ENCODE measurements around the gene GNG12. TPM values are rescaled to one million over a fixed set of nuclear protein-coding genes. Genes with fewer than 3 reads are reported as not detected.

Gene GNG12
- total RNA-seq, 4 donors from 2014 or later: 89.6 to 129 (median 90.9) TPM

DNA sequence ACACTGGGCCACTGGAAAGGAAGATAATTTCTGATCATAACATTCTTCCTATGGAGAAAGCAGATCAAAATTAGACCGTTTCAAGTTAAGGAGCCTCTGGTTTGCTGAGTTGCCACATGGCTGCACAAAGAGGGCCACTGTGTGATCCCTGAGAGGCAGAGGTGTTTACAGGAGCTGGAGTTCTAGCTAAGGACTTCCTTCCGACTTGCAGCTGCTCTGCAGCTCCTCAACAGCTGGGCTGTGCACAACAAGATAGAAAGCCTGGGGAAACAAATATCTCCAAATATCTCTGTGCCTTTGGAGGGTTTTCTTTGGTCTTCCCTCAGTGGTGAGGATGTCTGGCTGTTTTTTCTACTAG lies 121.4 kb downstream of the GNG12 start:
- Histone ChIP-seq H3K27me3 (no peaks in the 10 kb centered on the region), H3K4me1 (peaks cover 60% of the 10 kb centered on the region), H3K27ac (no peak overlapping the region), H3K9me3 (no peaks in the 10 kb centered on the region), H3K4me3 (no peak overlapping the region), H3K36me3 (no peaks in the 10 kb centered on the region)
- DNase-seq (ENCODE audit: low spot score in 2 of 2): no peak
- WGBS: 38% methylated on average over 2 of the region's 2 CpGs
- TF ChIP-seq, protein P1, sequence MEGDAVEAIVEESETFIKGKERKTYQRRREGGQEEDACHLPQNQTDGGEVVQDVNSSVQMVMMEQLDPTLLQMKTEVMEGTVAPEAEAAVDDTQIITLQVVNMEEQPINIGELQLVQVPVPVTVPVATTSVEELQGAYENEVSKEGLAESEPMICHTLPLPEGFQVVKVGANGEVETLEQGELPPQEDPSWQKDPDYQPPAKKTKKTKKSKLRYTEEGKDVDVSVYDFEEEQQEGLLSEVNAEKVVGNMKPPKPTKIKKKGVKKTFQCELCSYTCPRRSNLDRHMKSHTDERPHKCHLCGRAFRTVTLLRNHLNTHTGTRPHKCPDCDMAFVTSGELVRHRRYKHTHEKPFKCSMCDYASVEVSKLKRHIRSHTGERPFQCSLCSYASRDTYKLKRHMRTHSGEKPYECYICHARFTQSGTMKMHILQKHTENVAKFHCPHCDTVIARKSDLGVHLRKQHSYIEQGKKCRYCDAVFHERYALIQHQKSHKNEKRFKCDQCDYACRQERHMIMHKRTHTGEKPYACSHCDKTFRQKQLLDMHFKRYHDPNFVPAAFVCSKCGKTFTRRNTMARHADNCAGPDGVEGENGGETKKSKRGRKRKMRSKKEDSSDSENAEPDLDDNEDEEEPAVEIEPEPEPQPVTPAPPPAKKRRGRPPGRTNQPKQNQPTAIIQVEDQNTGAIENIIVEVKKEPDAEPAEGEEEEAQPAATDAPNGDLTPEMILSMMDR (IDR thresholded peaks at IDR 0.05): no peak
- TF ChIP-seq POLR2A (IDR thresholded peaks at IDR 0.05): no peak
- TF ChIP-seq POLR2AphosphoS5 (IDR thresholded peaks at IDR 0.05): no peak
- no peak for TF ChIP-seq EP300 (IDR thresholded peaks at IDR 0.05)

DNA sequence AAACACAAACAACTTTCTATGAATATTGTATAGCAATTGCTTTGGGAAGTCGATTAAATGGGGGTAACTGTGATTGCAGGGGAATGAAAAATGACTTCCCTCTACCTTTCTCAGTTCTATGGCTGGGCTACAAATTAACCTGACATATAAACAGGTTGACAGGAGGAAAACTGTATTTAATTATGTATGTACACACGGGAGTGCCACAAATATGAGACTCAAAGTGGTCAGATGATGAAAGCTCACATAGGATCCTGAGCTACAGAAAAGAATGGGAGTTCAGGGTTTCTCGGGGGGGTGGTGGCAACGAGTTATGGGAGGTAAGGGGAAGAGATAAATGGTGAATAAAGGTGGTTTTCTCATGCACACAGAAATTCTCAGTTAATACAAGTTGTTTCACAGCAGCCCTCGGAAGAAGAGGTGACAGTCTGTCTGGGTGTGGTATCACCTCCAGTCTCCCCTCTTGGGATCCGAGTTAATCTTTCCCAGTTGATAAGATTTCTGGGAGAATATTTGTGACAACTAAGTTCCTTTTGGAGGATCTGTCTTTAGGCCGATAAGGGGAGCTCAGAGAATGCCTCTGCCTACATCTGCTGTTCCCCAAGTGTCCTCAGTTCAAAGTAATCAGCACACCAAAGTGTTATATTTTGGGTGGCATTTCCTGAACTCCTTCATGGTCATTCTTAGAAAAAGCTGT lies 122.0 kb downstream of the GNG12 start:
- no peaks in the 10 kb centered on the region for H3K27me3 ChIP-seq
- peaks cover 2% of the 10 kb centered on the region for H3K36me3 ChIP-seq
- no peaks in the 10 kb centered on the region for H3K9me3 ChIP-seq
- WGBS: 75% methylated on average over 7 of the region's 7 CpGs
- no peak overlapping the region for H3K4me3 ChIP-seq
- H3K4me1 ChIP-seq: peaks cover 55% of the 10 kb centered on the region
- H3K27ac ChIP-seq: no peak overlapping the region
- no peak for DNase-seq (ENCODE audit: low spot score in 2 of 2)
- no peak for TF ChIP-seq EP300 (IDR thresholded peaks at IDR 0.05)
- TF ChIP-seq POLR2AphosphoS5 (IDR thresholded peaks at IDR 0.05): no peak
- TF ChIP-seq, protein P1 (IDR thresholded peaks at IDR 0.05): no peak
- no peak for TF ChIP-seq POLR2A (IDR thresholded peaks at IDR 0.05)

- peaks cover 51% of the 10 kb centered on the region for H3K4me1 ChIP-seq
- peak overlapping the region; percentile 10 for H3K27ac ChIP-seq
- TF ChIP-seq POLR2AphosphoS5 (IDR thresholded peaks at IDR 0.05) (no peak), EP300 (IDR thresholded peaks at IDR 0.05) (no peak), POLR2A (IDR thresholded peaks at IDR 0.05) (no peak)
- TF ChIP-seq, protein P1 (IDR thresholded peaks at IDR 0.05): no peak
- no peak for DNase-seq (ENCODE audit: low spot score in 2 of 2)
- H3K9me3 ChIP-seq: no peaks in the 10 kb centered on the region
- H3K27me3 ChIP-seq: no peaks in the 10 kb centered on the region
- H3K36me3 ChIP-seq: peaks cover 10% of the 10 kb centered on the region
- WGBS: 28% methylated on average over 5 of the region's 5 CpGs
- H3K4me3 ChIP-seq: no peak overlapping the region
These were observed 122.8 kb downstream of the GNG12 start for GRCh38 chr1:67710417-67710816.

DNA sequence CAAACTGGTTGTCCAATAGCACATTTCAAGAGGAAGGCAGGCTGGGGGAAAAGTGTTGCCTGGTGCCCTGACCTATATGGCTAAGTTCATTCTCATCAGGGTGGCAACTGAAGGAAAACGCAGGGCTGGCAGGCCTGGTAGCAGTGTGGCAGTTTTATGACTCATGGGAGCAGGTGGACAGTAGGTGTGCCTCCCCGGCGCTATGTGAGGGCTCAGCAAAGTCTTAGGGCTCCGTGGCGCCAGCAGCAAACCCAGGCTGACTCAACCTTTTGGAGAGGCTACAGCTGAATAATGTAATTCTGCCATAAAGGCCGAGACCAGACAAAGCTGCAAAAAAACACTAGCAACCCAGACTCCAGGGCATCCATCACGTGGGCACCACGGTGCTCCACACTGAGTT lies 124.7 kb downstream of the GNG12 start:
- H3K4me3 ChIP-seq: no peak overlapping the region
- H3K4me1 ChIP-seq: peaks cover 40% of the 10 kb centered on the region
- H3K27ac ChIP-seq: no peak overlapping the region
- WGBS: 78% methylated on average over 6 of the region's 8 CpGs
- H3K27me3 ChIP-seq: no peaks in the 10 kb centered on the region
- TF ChIP-seq EP300 (IDR thresholded peaks at IDR 0.05) (no peak), POLR2A (IDR thresholded peaks at IDR 0.05) (no peak), POLR2AphosphoS5 (IDR thresholded peaks at IDR 0.05) (no peak)
- no peak for DNase-seq (ENCODE audit: low spot score in 2 of 2)
- H3K36me3 ChIP-seq: peaks cover 26% of the 10 kb centered on the region
- no peaks in the 10 kb centered on the region for H3K9me3 ChIP-seq

GRCh38 chr1:67705735-67706453 lies 127.4 kb downstream of the GNG12 start:
- Histone ChIP-seq H3K9me3 (no peaks in the 10 kb centered on the region), H3K27me3 (no peaks in the 10 kb centered on the region), H3K4me3 (no peak overlapping the region), H3K4me1 (peaks cover 16% of the 10 kb centered on the region), H3K27ac (no peak overlapping the region), H3K36me3 (peaks cover 38% of the 10 kb centered on the region)
- TF ChIP-seq EP300 (IDR thresholded peaks at IDR 0.05): no peak
- TF ChIP-seq, protein P1 (IDR thresholded peaks at IDR 0.05): no peak
- no peak for TF ChIP-seq POLR2A (IDR thresholded peaks at IDR 0.05)
- no peak for TF ChIP-seq POLR2AphosphoS5 (IDR thresholded peaks at IDR 0.05)
- 50% methylated on average over 10 of the region's 10 CpGs for WGBS
- DNase-seq (ENCODE audit: low spot score in 2 of 2): no peak
